ENCODE measurements around the gene SPSB1.

DNA sequence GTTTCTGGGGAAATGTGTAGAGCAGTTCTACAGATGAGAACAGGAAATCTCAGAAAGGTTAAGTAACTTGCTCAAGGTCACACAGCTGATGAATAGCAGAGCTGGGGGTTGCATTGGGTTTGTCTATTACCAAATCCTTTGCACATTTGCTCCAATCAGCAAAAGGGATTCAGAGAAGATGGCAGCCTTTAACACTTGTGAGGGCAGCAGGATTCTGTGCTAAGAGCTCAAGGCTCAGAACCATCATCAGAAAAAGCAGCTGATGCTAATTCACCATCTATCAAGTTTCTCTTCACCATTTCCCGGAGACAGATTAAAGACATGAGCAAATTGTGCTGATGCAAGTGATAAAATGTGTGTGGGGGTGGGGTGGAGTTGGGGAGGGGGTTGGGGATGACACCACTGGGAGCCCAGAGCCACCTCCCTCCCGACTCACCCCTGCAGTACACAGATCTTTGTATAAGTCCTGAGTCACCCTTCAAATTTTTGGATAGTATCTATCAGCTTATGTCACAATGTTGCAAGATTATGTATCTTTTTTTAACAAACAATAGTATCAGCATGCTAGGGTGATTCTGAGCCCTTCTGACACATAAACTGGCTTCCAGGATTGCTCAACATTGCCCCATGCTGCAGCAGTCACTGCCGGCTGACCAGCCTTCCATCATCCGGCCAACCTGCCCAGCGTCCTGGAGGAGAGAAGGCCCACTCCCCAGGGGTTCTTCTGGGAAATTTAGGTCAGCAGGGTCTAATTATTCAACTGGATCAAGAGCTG is 2.8 kb upstream of the SPSB1 start:
- TF ChIP-seq BCL11A (IDR thresholded peaks at IDR 0.05; ENCODE audit: low read depth, low read length) (no peak), CHD4 (IDR thresholded peaks at IDR 0.05) (no peak), RAD21 (IDR thresholded peaks at IDR 0.05; ENCODE audit: insufficient read depth, low read depth, low read length) (no peak)
- TF ChIP-seq, protein P1, sequence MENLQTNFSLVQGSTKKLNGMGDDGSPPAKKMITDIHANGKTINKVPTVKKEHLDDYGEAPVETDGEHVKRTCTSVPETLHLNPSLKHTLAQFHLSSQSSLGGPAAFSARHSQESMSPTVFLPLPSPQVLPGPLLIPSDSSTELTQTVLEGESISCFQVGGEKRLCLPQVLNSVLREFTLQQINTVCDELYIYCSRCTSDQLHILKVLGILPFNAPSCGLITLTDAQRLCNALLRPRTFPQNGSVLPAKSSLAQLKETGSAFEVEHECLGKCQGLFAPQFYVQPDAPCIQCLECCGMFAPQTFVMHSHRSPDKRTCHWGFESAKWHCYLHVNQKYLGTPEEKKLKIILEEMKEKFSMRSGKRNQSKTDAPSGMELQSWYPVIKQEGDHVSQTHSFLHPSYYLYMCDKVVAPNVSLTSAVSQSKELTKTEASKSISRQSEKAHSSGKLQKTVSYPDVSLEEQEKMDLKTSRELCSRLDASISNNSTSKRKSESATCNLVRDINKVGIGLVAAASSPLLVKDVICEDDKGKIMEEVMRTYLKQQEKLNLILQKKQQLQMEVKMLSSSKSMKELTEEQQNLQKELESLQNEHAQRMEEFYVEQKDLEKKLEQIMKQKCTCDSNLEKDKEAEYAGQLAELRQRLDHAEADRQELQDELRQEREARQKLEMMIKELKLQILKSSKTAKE (IDR thresholded peaks at IDR 0.05; ENCODE audit: low read depth, poor library complexity, severe bottlenecking), result no peak
- TF ChIP-seq, protein P2, sequence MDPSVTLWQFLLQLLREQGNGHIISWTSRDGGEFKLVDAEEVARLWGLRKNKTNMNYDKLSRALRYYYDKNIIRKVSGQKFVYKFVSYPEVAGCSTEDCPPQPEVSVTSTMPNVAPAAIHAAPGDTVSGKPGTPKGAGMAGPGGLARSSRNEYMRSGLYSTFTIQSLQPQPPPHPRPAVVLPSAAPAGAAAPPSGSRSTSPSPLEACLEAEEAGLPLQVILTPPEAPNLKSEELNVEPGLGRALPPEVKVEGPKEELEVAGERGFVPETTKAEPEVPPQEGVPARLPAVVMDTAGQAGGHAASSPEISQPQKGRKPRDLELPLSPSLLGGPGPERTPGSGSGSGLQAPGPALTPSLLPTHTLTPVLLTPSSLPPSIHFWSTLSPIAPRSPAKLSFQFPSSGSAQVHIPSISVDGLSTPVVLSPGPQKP (IDR thresholded peaks at IDR 0.05; ENCODE audit: low read depth, low read length), result no peak
- TF ChIP-seq, protein P3, sequence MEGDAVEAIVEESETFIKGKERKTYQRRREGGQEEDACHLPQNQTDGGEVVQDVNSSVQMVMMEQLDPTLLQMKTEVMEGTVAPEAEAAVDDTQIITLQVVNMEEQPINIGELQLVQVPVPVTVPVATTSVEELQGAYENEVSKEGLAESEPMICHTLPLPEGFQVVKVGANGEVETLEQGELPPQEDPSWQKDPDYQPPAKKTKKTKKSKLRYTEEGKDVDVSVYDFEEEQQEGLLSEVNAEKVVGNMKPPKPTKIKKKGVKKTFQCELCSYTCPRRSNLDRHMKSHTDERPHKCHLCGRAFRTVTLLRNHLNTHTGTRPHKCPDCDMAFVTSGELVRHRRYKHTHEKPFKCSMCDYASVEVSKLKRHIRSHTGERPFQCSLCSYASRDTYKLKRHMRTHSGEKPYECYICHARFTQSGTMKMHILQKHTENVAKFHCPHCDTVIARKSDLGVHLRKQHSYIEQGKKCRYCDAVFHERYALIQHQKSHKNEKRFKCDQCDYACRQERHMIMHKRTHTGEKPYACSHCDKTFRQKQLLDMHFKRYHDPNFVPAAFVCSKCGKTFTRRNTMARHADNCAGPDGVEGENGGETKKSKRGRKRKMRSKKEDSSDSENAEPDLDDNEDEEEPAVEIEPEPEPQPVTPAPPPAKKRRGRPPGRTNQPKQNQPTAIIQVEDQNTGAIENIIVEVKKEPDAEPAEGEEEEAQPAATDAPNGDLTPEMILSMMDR (IDR thresholded peaks at IDR 0.05 in 2 of 3, conservative IDR thresholded peaks at IDR 0.05 in 1 of 3; ENCODE audit: control insufficient read depth in 2 of 3, extremely low read depth in 1 of 3, insufficient read depth in 1 of 3, low read depth in 3 of 3, low read length in 3 of 3), result no peak

Measured in GM12878 (cell line).